Panc1 (cell line): ENCODE data around the gene CXCR2. TPM values are rescaled to one million over a fixed set of nuclear protein-coding genes. Genes with fewer than 3 reads are reported as not detected.
"Not testable (repeated sequence)": the region's sequence is repeated elsewhere in the genome, so short reads cannot be mapped to it uniquely, and the experiment has no call there.

Source experiments
- ATAC-seq: fragments of 200-7000 bp; cut with Tn5 transposase; 2 replicates; pipeline ENCODE4 v1.9.1; 2020; ENCODE audit warnings: mild to moderate bottlenecking, moderate library complexity
- BruUV-seq: library from RNA; stranded (reverse); fragments of 400-500 nt; replicated peaks from 2 replicates; lab custom pipeline; 2021; lab: Mats Ljungman, UMichigan
- CTCF ChIA-PET: fragments of 300-600 bp; sonication (Branson Sonifier 250); formaldehyde crosslinking; loops from one replicate; lab custom pipeline; 2022; ENCODE audit warnings: antibody characterized with exemption; lab: Charles Lee
- POLR2A ChIA-PET: fragments of 300-600 bp; sonication (Branson Sonifier 250); formaldehyde crosslinking; loops from one replicate; lab custom pipeline; 2022; ENCODE audit warnings: antibody characterized with exemption; lab: Charles Lee
- DNase-seq: peaks from one replicate; pipeline ENCODE4 v3.0.0-alpha.2; 2010; ENCODE audit warnings: low read depth, low spot score
- H3K27ac ChIP-seq: 2 replicates; pipeline ENCODE4 v1.5.1; 2011; ENCODE audit warnings: mild to moderate bottlenecking, low read length, inconsistent platforms
- H3K27me3 ChIP-seq: fragments of 200-500 bp; sonication (Bioruptor generic); 2 replicates; pipeline ENCODE4 v1.6.0; 2014; ENCODE audit warnings: low read length, inconsistent platforms; ENCODE audit not compliant: control insufficient read depth, insufficient read depth
- H3K36me3 ChIP-seq: fragments of 200-500 bp; sonication (Bioruptor generic); 2 replicates; pipeline ENCODE4 v1.5.1; 2014; ENCODE audit warnings: inconsistent platforms, mild to moderate bottlenecking, low read length, moderate library complexity; ENCODE audit not compliant: control insufficient read depth, insufficient read depth
- H3K4me1 ChIP-seq: 2 replicates; pipeline ENCODE4 v1.5.1; 2011; ENCODE audit warnings: inconsistent platforms, mild to moderate bottlenecking, low read length, moderate library complexity; ENCODE audit not compliant: control insufficient read depth, insufficient read depth
- H3K4me3 ChIP-seq, 2 experiments: 2 replicates each; pipeline ENCODE4 v1.5.1; 2011 to 2012; ENCODE audit warnings: low read depth in 2 of 2, low read length in 2 of 2, mild to moderate bottlenecking in 2 of 2, inconsistent platforms in 1 of 2, moderate library complexity in 1 of 2
- H3K9me3 ChIP-seq: fragments of 200-500 bp; sonication (Bioruptor generic); 2 replicates; pipeline ENCODE4 v1.5.1; 2014; ENCODE audit warnings: low read depth, mild to moderate bottlenecking, inconsistent platforms, low read length, moderate library complexity; ENCODE audit not compliant: control insufficient read depth, insufficient read depth
- POLR2AphosphoS5 ChIP-seq: IDR thresholded peaks from 2 replicates; pipeline ENCODE4 v1.6.1; 2012; ENCODE audit warnings: mild to moderate bottlenecking, low read depth, low read length, moderate library complexity
- SIN3A ChIP-seq: IDR thresholded peaks from 2 replicates; pipeline ENCODE4 v1.6.1; 2012; ENCODE audit warnings: low read depth, mild to moderate bottlenecking, low read length, moderate library complexity, borderline replicate concordance; ENCODE audit not compliant: insufficient read depth
- TCF7L2 ChIP-seq: IDR thresholded peaks from 2 replicates; pipeline ENCODE4 v1.6.1; 2011; ENCODE audit warnings: mild to moderate bottlenecking, low read depth, low read length, inconsistent platforms
- in situ Hi-C: cut with HindIII; loops from 2 replicates; pipeline ENCODE4 v1.10.0; 2016; ENCODE audit warnings: low sequenced_read_pairs, low pct_unique_long_range_greater_than_20kb
- intact Hi-C: fragments of 100-400 bp; cut with micrococcal nuclease; formaldehyde crosslinking; loops from one replicate; pipeline ENCODE4 v1.10.0; 2022; ENCODE audit not compliant: unreplicated experiment
- total RNA-seq: library from RNA; stranded (reverse); gene quantifications from one replicate; pipeline ENCODE4 v1.2.1, GENCODE V29; 2021; ENCODE audit not compliant: unreplicated experiment
- TF ChIP-seq, protein P1 (sequence below), 2 experiments: IDR thresholded peaks; 2 replicates each; pipeline ENCODE4 v1.6.1; 2011 to 2012; ENCODE audit warnings: low read depth in 2 of 2, control low read depth in 1 of 2, low read length in 1 of 2, mild to moderate bottlenecking in 1 of 2, moderate library complexity in 1 of 2; ENCODE audit not compliant: insufficient read depth in 1 of 2
- TF ChIP-seq, protein P2 (sequence below): fragments of 450-650 bp; IDR thresholded peaks from 2 replicates; pipeline ENCODE4 v1.5.1; 2017; ENCODE audit warnings: mild to moderate bottlenecking

The CXCR2 gene
- total RNA-seq, 1 experiment from 2014 or later, result not detected

DNA sequence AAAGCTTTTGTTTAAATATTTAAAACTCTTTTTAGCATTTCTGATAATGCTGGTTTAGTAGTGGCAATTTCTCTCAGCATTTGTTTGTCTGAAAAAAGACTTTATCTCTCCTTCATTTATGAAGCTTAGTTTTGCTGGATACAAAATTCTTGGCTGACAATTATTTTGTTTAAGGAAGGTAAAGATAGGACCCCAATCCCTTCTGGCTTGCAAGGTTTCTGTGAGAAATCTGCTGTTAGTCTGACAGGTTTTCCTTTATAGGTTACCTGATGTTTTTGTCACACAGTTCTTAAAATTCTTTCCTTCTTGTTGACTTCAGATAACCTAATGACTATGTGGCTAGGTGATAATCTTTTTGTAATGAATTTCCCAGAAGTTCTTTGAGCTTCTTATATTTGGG lies 3.5 kb upstream of the CXCR2 start:
- H3K4me1 ChIP-seq, POLR2A ChIA-PET, BruUV-seq, H3K27me3 ChIP-seq, H3K36me3 ChIP-seq, CTCF ChIA-PET, ATAC-seq, intact Hi-C loops, H3K27ac ChIP-seq, H3K4me3 ChIP-seq, H3K9me3 ChIP-seq, in situ Hi-C loops, DNase-seq: not testable (repeated sequence)

DNA sequence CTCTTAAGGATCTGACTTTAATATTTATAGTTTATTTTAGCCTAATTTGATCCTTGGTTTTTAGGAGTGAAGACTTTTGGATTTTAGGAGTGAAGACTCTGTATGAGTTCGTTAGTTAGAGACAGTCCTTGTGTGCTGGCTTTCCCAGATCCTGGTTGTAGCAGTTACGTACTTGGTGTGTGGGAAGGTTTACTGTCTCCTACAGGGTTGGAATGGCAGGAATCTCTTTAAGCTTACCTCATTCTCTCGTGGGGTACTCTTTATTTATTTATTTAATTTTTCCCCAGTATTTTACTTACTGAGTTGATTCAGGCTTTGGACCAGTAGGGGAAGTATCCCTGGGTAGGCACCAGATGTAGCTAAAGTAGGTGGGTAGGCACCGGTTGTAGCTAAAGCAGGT lies 1.8 kb upstream of the CXCR2 start:
- ChIA-PET CTCF (no interaction called here), POLR2A (interaction anchor here (0.6 kb wide), 1 partner anchor 17 kb away, joined by 6 read pairs; no protein-coding TSS in a partner anchor)
- Histone ChIP-seq H3K27ac (no peak overlapping the region), H3K36me3 (no peaks in the 10 kb centered on the region), H3K9me3 (no peaks in the 10 kb centered on the region), H3K4me3 (no peak overlapping the region), H3K4me1 (no peaks in the 10 kb centered on the region), H3K27me3 (0 out of 2 replicates have a peak, but pooled peaks cover 3% of the 10 kb centered on the region)
- ATAC-seq (no peak), DNase-seq (no peak)
- BruUV-seq, result no TSS peak
- intact Hi-C loops (no loop called here), in situ Hi-C loops (no loop called here)
- TF ChIP-seq SIN3A (no peak), TCF7L2 (no peak), POLR2AphosphoS5 (no peak)
- TF ChIP-seq, protein P1, sequence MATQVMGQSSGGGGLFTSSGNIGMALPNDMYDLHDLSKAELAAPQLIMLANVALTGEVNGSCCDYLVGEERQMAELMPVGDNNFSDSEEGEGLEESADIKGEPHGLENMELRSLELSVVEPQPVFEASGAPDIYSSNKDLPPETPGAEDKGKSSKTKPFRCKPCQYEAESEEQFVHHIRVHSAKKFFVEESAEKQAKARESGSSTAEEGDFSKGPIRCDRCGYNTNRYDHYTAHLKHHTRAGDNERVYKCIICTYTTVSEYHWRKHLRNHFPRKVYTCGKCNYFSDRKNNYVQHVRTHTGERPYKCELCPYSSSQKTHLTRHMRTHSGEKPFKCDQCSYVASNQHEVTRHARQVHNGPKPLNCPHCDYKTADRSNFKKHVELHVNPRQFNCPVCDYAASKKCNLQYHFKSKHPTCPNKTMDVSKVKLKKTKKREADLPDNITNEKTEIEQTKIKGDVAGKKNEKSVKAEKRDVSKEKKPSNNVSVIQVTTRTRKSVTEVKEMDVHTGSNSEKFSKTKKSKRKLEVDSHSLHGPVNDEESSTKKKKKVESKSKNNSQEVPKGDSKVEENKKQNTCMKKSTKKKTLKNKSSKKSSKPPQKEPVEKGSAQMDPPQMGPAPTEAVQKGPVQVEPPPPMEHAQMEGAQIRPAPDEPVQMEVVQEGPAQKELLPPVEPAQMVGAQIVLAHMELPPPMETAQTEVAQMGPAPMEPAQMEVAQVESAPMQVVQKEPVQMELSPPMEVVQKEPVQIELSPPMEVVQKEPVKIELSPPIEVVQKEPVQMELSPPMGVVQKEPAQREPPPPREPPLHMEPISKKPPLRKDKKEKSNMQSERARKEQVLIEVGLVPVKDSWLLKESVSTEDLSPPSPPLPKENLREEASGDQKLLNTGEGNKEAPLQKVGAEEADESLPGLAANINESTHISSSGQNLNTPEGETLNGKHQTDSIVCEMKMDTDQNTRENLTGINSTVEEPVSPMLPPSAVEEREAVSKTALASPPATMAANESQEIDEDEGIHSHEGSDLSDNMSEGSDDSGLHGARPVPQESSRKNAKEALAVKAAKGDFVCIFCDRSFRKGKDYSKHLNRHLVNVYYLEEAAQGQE (IDR thresholded peaks at IDR 0.05; ENCODE audit: insufficient read depth in 1 of 2, low read depth in 2 of 2, low read length in 1 of 2), result no peak
- TF ChIP-seq, protein P2, sequence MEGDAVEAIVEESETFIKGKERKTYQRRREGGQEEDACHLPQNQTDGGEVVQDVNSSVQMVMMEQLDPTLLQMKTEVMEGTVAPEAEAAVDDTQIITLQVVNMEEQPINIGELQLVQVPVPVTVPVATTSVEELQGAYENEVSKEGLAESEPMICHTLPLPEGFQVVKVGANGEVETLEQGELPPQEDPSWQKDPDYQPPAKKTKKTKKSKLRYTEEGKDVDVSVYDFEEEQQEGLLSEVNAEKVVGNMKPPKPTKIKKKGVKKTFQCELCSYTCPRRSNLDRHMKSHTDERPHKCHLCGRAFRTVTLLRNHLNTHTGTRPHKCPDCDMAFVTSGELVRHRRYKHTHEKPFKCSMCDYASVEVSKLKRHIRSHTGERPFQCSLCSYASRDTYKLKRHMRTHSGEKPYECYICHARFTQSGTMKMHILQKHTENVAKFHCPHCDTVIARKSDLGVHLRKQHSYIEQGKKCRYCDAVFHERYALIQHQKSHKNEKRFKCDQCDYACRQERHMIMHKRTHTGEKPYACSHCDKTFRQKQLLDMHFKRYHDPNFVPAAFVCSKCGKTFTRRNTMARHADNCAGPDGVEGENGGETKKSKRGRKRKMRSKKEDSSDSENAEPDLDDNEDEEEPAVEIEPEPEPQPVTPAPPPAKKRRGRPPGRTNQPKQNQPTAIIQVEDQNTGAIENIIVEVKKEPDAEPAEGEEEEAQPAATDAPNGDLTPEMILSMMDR, result no peak

DNA sequence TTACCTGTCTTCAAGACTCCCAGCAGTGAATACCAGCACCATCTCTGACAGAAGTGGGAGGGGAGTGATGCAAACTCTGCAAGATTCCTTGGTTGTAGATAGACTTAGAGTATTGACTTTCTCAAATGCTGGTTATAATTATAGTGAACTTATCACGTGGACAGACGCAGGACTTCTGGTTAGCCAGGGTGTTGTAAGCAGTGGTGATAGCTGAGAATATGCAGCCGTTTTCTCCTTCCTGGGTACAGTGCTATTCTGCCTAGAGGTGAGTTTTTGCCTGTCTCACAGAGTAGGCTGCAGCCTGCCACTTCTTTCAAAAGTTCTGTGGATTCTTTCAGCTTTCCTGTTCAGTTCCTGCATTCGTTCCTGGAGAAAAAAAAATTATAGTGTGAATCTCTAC lies 733 bp upstream of the CXCR2 start:
- intact Hi-C loops, result no loop called here
- H3K27ac ChIP-seq, result no peak overlapping the region
- TF ChIP-seq POLR2AphosphoS5 (no peak), TCF7L2 (no peak), SIN3A (no peak)
- TF ChIP-seq, protein P1 (IDR thresholded peaks at IDR 0.05; ENCODE audit: insufficient read depth in 1 of 2, low read depth in 2 of 2, low read length in 1 of 2), result no peak
- no peaks in the 10 kb centered on the region for H3K4me1 ChIP-seq
- H3K9me3 ChIP-seq, result no peaks in the 10 kb centered on the region
- BruUV-seq, result no TSS peak
- H3K4me3 ChIP-seq, result no peak overlapping the region
- H3K36me3 ChIP-seq, result no peaks in the 10 kb centered on the region
- no peak for DNase-seq
- in situ Hi-C loops, result no loop called here
- H3K27me3 ChIP-seq, result 0 out of 2 replicates have a peak, but pooled peaks cover 3% of the 10 kb centered on the region
- ChIA-PET CTCF (interaction anchor here (1.2 kb wide), 1 partner anchor 43 kb away, joined by 3 read pairs; no protein-coding TSS in a partner anchor), POLR2A (no interaction called here)
- no peak for ATAC-seq
